ENCODE data around the gene RABGAP1L.

Gene RABGAP1L

DNA sequence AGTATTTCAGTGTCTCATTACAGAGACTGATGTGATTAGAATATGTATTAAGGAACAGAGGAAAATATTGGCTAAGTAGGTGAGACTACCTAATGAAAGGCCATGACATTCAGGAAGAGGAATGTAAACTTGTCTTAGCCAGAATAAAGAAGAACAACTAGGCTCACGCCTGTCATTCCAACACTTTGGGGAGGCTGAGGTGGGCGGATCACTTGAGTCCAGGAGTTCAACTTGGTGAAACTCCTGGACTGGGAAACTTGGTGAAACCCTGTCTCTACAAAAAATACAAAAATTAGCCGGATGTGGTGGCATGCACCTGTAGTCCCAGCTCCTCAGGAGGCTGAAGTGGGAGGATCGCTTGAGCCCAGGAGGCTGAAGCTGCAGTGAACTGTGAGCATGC, 825.6 kb downstream of the RABGAP1L start:
- DNase-seq = no peak

GRCh38 chr1:174988539-174988938, 829.2 kb downstream of the RABGAP1L start:
- DNase-seq = no peak

DNA sequence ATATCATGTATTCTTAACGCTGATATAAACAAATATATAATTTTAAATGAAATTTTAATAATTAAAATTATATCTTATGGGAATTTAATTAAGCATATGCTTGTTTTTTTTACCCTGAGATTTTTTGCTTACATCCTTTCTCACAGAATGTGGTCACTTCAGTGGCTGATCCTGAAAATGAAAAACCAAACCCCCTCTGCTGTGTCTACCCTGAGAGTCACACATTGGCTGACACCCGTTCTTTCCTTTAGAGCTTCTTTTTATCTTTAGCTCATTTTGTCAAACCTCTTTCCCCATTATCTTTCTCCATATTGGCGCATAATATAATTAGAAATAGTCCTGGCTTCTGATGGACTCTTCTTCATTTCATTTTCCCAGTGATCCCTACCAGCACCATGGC, 829.7 kb downstream of the RABGAP1L start:
- no peak for DNase-seq

DNA sequence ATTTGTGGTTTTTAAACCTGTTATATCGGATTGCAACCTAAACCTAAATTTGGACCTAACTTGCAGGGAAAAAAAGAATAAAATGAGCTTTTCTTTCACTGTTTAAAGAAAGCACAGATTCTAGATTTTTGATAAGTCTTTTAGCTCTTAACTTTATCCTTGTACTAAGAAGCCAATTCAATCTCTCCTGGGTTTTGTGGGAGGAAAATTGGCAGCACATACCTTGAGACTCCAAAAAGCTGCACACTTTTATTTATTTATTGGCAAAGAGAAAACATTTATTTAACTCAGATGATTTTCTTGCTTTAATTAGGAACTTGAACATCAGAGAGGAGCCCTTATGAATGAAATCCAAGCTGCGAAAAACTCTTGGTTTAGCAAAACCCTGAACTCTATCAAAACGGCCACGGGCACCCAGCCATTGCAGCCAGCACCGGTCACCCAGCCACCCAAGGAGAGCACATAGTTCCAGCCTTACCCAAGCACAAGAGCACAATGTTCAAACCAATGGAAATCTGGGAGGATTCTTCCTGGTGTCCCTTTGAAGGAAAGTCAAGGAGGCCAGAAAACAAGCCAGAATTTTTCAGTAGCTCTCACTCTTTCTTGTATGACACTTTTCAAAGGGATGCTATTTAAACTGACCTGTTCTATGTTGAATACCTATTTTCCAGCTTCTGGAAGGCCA, 830.4 kb downstream of the RABGAP1L start:
- DNase-seq = no peak

DNA sequence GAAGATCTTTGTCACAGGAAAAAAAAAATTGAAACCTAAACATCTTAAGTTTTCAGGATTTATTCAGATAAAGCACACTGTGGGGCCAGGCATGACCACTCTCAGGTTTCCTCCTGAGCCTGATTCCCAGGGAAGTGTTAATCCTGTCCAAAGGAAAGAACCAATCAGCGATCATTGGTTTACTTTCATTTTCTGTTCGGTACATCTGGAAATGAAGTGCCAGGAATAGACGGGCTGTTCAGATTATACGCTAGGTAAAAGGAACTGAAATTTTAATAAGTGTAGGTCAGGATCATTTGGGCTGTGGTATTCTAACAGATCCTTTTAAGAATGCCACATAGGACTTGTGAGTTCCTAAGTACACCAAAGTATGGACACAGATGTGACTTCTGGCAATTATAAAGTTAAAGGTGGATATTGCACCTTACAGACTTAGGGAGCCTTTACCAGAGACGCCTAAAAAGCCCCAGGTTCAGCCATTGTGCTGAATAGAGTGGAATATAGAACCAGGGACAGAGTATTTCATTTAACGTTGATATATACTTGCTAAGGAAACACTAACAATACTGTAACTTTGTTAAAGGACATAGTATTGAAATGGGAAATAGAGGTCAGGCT, 831.2 kb downstream of the RABGAP1L start:
- no peak for DNase-seq

GRCh38 chr1:174991473-174991872, 832.2 kb downstream of the RABGAP1L start:
- DNase-seq = no peak

- DNase-seq = no peak
Observed at GRCh38 chr1:174995121-174995520, 835.8 kb downstream of the RABGAP1L start.

DNA sequence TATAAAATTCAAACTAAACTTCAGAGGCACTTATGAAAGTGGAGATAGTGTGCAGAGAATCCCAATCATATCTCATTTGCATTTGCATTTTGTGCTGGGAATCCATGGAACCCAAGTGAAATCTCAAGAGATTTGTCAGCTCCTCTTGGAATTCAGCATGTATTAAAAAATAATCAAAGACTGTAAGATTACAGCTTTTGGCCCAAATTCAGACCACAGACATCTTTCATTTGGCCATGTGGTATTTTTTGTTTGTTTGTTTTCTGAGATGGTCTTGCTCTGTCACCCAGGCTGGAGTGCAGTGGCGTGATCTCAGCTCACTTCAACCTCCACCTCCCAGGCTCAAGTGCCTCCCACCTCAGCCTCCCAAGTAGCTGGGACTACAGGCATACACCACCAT, 836.6 kb downstream of the RABGAP1L start:
- DNase-seq = no peak

DNA sequence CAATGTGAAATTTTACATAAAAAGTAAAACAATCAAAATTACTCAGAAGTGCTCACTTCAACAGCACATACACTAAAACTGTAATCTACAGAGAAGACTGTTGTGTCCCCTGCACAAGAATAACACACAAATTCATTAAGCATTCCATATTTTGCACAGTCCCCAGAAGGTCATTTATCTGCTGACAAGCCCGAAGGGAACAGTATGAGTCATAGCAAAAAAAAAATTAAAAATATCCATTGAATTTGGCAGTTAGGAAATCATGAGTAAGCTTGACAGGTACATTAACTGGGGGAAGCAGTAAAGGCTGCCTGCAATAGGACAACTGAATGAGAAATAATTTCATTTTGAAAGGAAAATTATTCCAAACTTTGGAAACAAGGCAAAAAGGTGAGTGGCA, 837.2 kb downstream of the RABGAP1L start:
- no peak for DNase-seq

DNA sequence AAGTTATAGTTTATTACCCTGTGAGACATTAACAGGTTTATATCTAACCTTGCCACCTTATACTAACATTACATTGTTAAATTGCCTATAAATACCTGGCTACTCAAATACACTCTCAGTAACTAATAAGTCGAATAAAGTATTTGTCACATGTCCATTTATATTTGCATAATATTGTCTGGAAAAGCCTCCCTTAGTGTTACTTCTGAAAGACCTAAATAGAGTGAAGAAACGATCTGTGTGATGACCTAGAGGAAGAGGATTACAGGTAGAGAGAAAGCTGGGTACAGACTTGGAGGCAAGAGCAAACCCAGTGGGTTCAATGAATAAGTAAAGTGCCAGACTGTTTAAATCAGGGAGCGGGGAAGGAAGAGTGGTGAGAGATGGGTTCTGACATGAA, 837.7 kb downstream of the RABGAP1L start:
- DNase-seq = no peak

DNA sequence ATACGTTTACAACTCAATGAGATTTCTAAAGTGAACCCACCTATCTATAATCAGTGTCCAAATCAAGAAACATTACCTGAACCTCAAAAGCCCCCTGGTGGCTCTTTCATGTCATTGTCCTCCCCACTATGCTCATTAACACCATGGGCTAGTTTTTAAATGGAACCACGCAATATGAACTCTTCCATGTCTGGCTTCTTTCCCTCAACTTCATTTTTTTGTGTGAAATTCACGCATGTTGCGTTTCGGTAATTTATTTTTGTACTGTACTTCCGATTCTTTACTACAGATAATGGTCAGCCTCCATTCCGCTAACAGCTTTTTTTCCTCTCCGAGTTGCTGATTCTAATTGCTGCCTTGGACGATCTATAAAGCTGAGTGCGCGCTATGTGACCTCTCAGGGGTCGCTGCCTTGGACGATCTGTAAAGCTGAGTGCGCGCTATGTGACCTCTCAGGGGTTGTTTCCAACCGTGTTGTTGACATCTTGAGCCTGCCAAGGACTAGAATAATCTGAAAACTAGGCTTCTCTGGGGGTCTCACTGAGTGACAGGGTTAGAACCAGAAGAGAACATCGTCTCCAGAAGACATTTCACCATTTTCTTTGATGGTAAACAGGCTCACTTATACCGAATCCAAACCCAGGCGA, 839.4 kb downstream of the RABGAP1L start:
- DNase-seq = peak; percentile 88

DNA sequence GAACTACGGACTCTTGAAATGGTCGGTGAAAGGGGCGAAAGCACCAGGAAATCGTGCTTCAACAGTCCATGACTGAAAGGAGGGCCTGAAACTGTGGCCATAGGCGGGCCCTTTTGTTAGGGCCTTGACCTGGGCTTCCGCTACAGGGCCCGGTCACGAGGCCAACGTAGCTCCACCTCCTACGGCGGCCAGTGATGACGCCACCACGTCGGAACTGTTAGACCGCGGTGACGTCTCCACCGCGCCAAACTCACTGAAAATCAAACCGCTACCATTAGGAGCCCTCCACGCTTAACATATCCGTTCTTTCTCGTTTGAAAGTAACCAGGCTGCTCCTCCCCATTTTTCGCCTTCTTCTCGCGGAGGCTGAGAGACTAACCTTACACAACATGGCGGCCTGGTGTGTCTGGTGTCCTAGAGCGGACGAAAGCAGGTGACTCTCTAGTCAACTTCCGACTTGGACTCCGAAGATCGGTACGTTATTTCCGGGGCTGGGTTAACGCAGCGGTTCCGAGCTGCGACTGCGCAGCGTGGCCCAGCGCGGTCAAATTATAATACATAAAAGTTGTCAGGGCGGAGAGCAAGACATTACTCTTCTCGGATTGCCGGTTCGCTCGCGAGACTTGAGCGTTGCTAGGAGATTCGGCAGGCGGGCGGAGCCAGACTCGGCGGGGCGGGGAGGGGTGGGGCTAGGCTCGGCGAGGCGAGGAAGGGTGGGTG, 840.1 kb downstream of the RABGAP1L start:
- peak; percentile 99 for DNase-seq

- peak; percentile 47 for DNase-seq
Observed at GRCh38 chr1:174999936-175000696, 840.8 kb downstream of the RABGAP1L start, which contains the start of gene CACYBP. Gene CACYBP (plus strand): TSS chr1:174999947. CDS start chr1:175000181, 234 bp downstream.

DNA sequence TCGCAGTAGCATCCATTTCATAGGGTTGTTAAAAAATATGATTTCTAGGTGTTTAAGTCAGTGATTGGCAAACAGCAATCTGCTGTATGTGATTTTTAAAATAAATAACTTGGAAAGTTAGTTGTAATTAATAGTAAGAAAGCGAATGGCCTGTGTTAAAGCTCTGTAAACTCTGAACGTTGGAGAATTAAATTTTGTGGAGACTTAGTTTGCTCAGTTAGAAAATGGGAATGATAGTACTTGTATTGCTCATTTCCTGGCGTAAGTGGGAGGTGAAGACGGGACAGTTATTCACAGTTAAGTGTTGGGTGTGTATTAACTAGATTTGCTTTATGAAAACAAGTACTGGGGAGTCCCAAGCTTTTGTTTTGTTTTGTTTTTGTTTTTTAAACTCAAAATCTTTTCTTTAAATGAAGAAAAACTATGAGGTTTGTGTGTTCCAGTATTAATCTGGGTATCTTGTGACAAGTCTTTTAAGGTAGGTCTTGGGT, 841.4 kb downstream of the RABGAP1L start:
- no peak for DNase-seq

GRCh38 chr1:175002910-175003517, 843.7 kb downstream of the RABGAP1L start:
- DNase-seq = no peak

DNA sequence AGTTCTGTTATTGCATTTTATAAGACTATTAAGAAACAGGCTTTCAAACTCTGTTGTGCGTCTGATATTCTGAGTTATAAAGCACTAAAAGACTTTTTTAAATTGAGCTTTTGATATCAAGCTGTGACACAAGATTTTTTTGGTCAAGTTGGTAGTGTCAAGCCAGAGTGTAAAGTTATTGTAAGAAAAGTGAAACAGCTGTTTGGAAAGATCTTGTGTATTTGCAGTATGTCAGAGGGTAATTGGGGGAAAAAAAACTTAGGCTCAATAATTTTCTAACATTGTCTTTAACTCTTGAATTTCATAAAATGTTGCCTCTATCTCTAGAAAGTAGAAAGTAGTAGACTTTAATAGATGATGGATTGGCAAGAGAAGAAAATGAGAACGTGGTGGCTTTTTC, 844.2 kb downstream of the RABGAP1L start:
- DNase-seq = no peak

DNA sequence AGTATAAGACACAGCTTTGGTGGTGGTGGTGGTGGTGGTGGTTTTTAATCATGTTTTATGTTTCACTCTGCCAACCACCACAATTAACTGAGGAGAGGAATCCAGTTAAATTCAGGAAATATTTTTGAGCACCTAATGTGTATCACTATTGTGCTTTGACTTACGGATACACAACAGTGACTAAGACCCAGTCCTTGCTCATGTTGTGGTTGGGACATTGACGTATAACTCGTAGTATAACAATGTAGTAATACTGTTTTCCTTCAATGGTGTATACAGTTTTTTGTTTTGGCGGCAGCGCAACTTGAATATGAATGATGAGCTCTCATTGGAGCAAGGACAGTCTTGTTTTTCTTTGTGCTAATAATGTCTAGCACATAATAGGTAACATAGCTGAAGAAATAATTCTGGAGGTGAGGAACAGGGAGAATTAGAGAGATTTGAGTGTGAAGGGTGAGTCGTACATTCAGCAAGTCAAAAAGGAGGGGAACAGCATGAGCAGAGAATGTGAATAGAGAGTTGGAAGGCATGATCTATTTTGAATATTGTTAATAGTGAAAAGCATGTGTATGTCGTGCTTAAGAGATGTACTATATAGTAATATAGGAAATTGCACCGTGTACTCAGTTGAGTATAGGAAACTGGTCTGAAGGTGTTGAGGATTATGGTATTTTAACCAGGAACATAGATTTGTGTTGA, 845.9 kb downstream of the RABGAP1L start:
- DNase-seq = no peak

DNA sequence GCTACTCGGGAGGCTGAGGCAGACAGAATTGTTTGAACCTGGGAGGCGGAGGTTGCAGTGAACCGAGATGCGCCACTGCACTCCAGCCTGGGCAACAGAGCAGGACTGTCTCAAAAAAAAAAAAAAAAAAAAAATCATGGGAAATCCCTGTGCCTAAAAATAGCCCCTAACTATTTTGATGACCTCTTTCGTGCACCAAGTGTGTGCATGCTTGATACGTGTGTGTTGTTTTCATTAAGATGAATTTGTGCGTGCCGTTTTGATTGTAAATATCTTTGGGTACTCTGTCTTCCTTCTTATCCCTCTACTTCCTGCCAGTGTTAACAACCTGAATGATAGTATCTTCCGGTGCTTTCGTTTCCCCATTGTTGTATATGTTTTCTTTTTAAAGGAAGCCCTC, 850.2 kb downstream of the RABGAP1L start:
- DNase-seq = no peak

DNA sequence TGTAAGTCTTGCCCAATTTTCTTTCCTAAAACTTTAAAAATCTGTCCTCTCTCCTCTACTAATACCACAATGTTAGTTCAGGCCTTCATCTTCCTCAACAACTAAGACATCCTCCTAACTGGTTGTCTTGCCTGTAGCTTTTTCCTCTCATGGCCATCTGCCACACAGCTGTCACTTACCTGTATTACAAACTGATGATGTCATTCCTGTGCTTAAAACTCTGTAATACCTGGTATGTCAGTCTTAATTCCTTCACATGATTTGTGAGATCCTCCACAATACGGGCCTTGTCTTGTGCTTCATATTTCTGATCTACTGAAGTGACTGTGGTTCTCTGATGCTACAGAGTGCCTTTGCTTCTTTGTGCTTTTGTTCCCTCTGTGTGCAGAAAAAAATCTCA, 854.1 kb downstream of the RABGAP1L start:
- no peak for DNase-seq

DNA sequence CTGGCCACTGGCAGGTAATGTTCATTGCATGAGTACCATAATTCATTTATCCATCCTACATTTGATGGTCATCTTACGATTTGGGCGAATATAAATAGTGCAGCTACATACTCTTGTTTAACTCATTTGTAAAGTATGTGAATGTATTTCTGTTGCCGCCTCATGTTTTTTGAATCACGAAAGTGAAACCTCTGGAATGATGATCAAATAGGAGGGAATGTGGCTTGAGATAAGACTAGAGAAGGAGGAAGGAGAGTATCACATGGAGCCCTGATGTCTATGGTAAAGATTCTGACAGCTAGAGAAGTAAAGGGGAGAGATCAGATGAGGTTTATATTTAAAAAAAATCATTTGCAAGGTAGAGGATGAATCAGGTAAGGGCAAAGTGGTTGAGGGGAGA, 855.9 kb downstream of the RABGAP1L start:
- no peak for DNase-seq

GRCh38 chr1:175019524-175019923, 860.2 kb downstream of the RABGAP1L start:
- no peak for DNase-seq
